Measurements from ENCODE around the gene CHRM1. TPM values are rescaled to one million over a fixed set of nuclear protein-coding genes. Genes with fewer than 3 reads are reported as not detected.

Gene CHRM1
- polyA plus RNA-seq, 1 experiment: not detected

DNA sequence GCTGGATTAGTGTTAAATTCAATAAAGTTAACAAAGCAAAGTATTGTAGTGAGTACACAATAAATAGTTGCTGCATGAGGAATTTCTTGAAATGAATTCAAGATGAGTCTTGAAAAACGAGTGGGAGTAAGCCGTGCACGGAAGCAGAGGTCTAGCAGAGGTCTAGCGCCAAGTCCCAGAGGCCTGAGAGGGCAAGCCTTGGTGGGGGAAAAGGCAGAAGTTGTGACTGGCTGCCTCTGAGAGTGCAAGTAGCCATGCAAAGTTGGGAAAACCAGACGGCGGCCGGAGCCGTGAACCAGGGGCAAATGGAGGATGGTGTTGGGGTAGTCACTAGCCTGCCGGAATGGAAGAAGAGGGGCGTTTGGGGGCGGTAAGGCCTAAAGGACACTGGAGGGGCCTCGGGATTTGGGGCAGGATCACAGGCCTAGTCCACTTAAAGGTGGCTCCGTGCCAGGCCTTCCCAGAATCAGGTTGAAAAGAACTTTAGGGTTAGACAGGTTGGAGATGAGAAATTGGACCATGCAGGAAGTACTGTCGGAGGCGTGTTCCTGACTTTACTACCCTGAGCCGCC, 40.8 kb downstream of the CHRM1 start:
- Histone ChIP-seq H3K27me3 (ENCODE audit: control insufficient read depth, insufficient read depth, low read length) (no peaks in the 10 kb centered on the region), H3K27ac (ENCODE audit: low read depth, low read length) (peak overlapping the region; percentile 99), H3K4me3 (ENCODE audit: low read depth, low read length) (peak overlapping the region; percentile 100), H3K9me3 (ENCODE audit: control insufficient read depth, insufficient read depth, low read length) (peaks cover 6% of the 10 kb centered on the region; the same call in 1 of the 2 replicates)
- ChIA-PET CTCF (interaction anchor here (0.5 to 1.9 kb wide), 5 partner anchors 8 to 165 kb away, joined by 3 to 12 read pairs (median 4); no protein-coding TSS in a partner anchor), POLR2A (interaction anchor here (0.7 to 5.3 kb wide), 10 partner anchors 10 to 171 kb away, joined by 3 to 68 read pairs (median 6); partner anchors contain the start of genes TMEM179B, WDR74 and ZBTB3)
- TF ChIP-seq CTCF (IDR thresholded peaks at IDR 0.05; ENCODE audit: low read depth, low read length): no peak
- peak; percentile 56 for DNase-seq (ENCODE audit: low read depth, low spot score)

- TF ChIP-seq CTCF (IDR thresholded peaks at IDR 0.05; ENCODE audit: low read depth, low read length): no peak
- Histone ChIP-seq H3K27ac (ENCODE audit: low read depth, low read length) (peak overlapping the region; percentile 99), H3K9me3 (ENCODE audit: control insufficient read depth, insufficient read depth, low read length) (peaks cover 6% of the 10 kb centered on the region; the same call in 1 of the 2 replicates), H3K27me3 (ENCODE audit: control insufficient read depth, insufficient read depth, low read length) (no peaks in the 10 kb centered on the region), H3K4me3 (ENCODE audit: low read depth, low read length) (peak overlapping the region; percentile 100)
- ChIA-PET POLR2A (interaction anchor here (0.7 to 5.3 kb wide), 4 partner anchors 11 to 39 kb away, joined by 3 to 68 read pairs (median 4); partner anchors contain the start of gene WDR74), CTCF (interaction anchor here (1.2 kb wide), 1 partner anchor 93 kb away, joined by 3 read pairs; no protein-coding TSS in a partner anchor)
- no peak for DNase-seq (ENCODE audit: low read depth, low spot score)
Observed at GRCh38 chr11:62879235-62879978, 41.8 kb downstream of the CHRM1 start.

DNA sequence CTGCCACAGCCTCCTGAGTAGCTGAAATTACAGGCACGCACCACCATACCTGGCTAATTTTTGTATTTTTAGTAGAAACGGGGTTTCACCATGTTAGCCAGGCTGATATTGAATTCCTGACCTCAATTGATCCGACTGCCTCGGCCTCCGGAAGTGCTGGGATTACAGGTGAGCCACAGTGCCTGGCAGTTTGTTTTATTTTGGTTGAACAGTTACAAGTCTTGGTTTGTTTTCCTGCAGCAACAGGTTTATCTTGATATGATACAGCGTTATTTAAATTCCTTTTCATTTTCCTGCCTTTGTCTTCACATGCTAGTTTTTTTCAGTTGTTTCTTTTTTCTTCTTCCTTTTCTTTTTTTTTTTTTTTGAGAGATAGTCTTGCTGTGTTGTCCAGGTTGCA, 44.5 kb downstream of the CHRM1 start:
- Histone ChIP-seq H3K4me3 (ENCODE audit: low read depth, low read length) (no peak overlapping the region), H3K27ac (ENCODE audit: low read depth, low read length) (no peak overlapping the region), H3K27me3 (ENCODE audit: control insufficient read depth, insufficient read depth, low read length) (no peaks in the 10 kb centered on the region), H3K9me3 (ENCODE audit: control insufficient read depth, insufficient read depth, low read length) (peaks cover 6% of the 10 kb centered on the region; the same call in 1 of the 2 replicates)
- ChIA-PET POLR2A (interaction anchor here (1.2 kb wide), 1 partner anchor 35 kb away, joined by 3 read pairs; no protein-coding TSS in a partner anchor), CTCF (interaction anchor here (1.4 kb wide), 1 partner anchor 90 kb away, joined by 5 read pairs; no protein-coding TSS in a partner anchor)
- DNase-seq (ENCODE audit: low read depth, low spot score): no peak
- no peak for TF ChIP-seq CTCF (IDR thresholded peaks at IDR 0.05; ENCODE audit: low read depth, low read length)

DNA sequence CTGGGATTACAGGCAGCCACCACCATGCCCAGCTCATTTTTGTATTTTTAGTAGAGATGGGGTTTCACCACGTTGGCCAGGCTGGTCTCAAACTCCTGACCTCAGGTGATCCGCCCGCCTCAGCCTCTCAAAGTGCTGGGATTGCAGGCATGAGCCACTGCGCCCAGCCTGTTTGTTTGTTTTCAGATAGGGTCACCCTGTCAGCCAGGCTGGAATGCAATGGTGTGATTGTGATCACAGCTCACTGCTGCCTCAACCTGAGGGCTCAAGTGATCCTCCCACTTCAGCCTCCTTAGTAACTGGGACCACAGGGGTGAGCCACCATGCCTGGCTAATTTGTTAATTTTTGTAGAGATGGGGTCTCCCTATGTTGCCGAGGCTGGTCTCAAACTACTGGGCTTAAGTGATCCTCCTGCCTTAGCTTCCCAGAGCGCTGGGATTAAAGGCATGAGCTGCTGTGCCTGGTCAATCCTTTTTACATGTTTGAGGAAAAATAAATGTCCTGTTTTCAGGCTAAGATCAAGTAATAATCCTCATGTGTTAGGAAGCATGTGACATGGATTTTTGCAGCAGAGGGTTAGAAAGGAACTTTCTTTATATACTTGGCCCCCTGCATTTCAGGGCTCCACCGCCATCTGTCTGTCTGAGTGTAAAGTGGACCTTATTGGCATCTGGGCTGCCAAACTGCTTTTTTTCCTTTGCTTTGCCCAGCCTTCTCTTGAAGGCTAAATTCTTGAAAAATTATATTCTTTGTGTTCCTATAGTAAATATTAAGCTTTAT, 45.3 kb downstream of the CHRM1 start:
- POLR2A ChIA-PET: interaction anchor here (0.7 to 3.0 kb wide), 4 partner anchors 19 to 34 kb away, joined by 3 to 10 read pairs (median 3); no protein-coding TSS in a partner anchor

More for the DNA sequence above, 45.3 kb downstream of the CHRM1 start:
- peaks cover 2% of the 10 kb centered on the region; the same call in 1 of the 2 replicates for H3K9me3 ChIP-seq (ENCODE audit: control insufficient read depth, insufficient read depth, low read length)
- peak overlapping the region; percentile 11 for H3K27ac ChIP-seq (ENCODE audit: low read depth, low read length)
- CTCF ChIA-PET: interaction anchor here (1.0 to 1.4 kb wide), 2 partner anchors 11 to 89 kb away, joined by 3 to 5 read pairs; no protein-coding TSS in a partner anchor
- H3K4me3 ChIP-seq (ENCODE audit: low read depth, low read length): no peak overlapping the region
- DNase-seq (ENCODE audit: low read depth, low spot score): no peak
- H3K27me3 ChIP-seq (ENCODE audit: control insufficient read depth, insufficient read depth, low read length): no peaks in the 10 kb centered on the region
- TF ChIP-seq CTCF (IDR thresholded peaks at IDR 0.05; ENCODE audit: low read depth, low read length): 0 out of 2 replicates have a peak, but pooled peaks have one; percentile 7
